ENCODE results near the gene MLEC. TPM values are rescaled to one million over a fixed set of nuclear protein-coding genes. Genes with fewer than 3 reads are reported as not detected.

The MLEC gene
- total RNA-seq, 4 donors from 2014 or later = 75.6 to 153 (median 130) TPM

- TF ChIP-seq POLR2AphosphoS5 (IDR thresholded peaks at IDR 0.05) (no peak), EP300 (IDR thresholded peaks at IDR 0.05; ENCODE audit: low read depth) (no peak)
- Histone ChIP-seq H3K4me3 (no peak overlapping the region), H3K9me3 (no peaks in the 10 kb centered on the region), H3K27ac (no peak overlapping the region), H3K36me3 (peaks cover 0 to 18% (median 0%) of the 10 kb centered on the region in 4 donors), H3K27me3 (no peaks in the 10 kb centered on the region), H3K4me1 (no peaks in the 10 kb centered on the region)
- no peak for DNase-seq
- in situ Hi-C loops (cut with MboI; ENCODE audit: low pct_ligation_motif_present in 1 of 4, low pct_unique_long_range_greater_than_20kb in 1 of 4, low sequenced_read_pairs in 3 of 4) = no loop called here
- intact Hi-C loops (cut with DNase I; ENCODE audit: low total_unique reads) = no loop called here
- WGBS, 2 donors (ENCODE audit: low coverage in 1 of 2) = 90% methylated on average over 31 of the region's 38 CpGs; no CpG with 5 or more reads in 1 of the 2 donors
These were observed 52.2 kb downstream of the MLEC start for GRCh38 chr12:120739031-120739762.

- DNase-seq = no peak
- Histone ChIP-seq H3K4me1 (no peaks in the 10 kb centered on the region), H3K36me3 (peaks cover 0 to 18% (median 0%) of the 10 kb centered on the region in 4 donors), H3K4me3 (no peak overlapping the region), H3K9me3 (no peaks in the 10 kb centered on the region), H3K27me3 (no peaks in the 10 kb centered on the region), H3K27ac (no peak overlapping the region)
- intact Hi-C loops (cut with DNase I; ENCODE audit: low total_unique reads) (no loop called here), in situ Hi-C loops (cut with MboI; ENCODE audit: low pct_ligation_motif_present in 1 of 4, low pct_unique_long_range_greater_than_20kb in 1 of 4, low sequenced_read_pairs in 3 of 4) (no loop called here)
- 91% methylated on average over 16 of the region's 16 CpGs; no CpG with 5 or more reads in 1 of the 2 donors for WGBS, 2 donors (ENCODE audit: low coverage in 1 of 2)
- TF ChIP-seq EP300 (IDR thresholded peaks at IDR 0.05; ENCODE audit: low read depth) (no peak), POLR2AphosphoS5 (IDR thresholded peaks at IDR 0.05) (no peak), POLR2A (IDR thresholded peaks at IDR 0.05) (no peak), CTCF (IDR thresholded peaks at IDR 0.05) (no peak)
These were observed 53.1 kb downstream of the MLEC start for GRCh38 chr12:120739821-120740613.

- TF ChIP-seq CTCF (IDR thresholded peaks at IDR 0.05) = no peak
- TF ChIP-seq POLR2A (IDR thresholded peaks at IDR 0.05) = no peak
- no peak for TF ChIP-seq POLR2AphosphoS5 (IDR thresholded peaks at IDR 0.05)
- TF ChIP-seq EP300 (IDR thresholded peaks at IDR 0.05; ENCODE audit: low read depth) = no peak
- Histone ChIP-seq H3K9me3 (no peaks in the 10 kb centered on the region), H3K36me3 (peaks cover 0 to 18% (median 0%) of the 10 kb centered on the region in 4 donors), H3K27me3 (no peaks in the 10 kb centered on the region), H3K4me3 (no peak overlapping the region), H3K27ac (no peak overlapping the region), H3K4me1 (no peaks in the 10 kb centered on the region)
- 94% methylated on average over 15 of the region's 15 CpGs; no CpG with 5 or more reads in 1 of the 2 donors for WGBS, 2 donors (ENCODE audit: low coverage in 1 of 2)
- in situ Hi-C loops (cut with MboI; ENCODE audit: low pct_ligation_motif_present in 1 of 4, low pct_unique_long_range_greater_than_20kb in 1 of 4, low sequenced_read_pairs in 3 of 4) = no loop called here
- no peak for DNase-seq
- intact Hi-C loops (cut with DNase I; ENCODE audit: low total_unique reads) = no loop called here
These were observed 53.9 kb downstream of the MLEC start for GRCh38 chr12:120740871-120741270.

GRCh38 chr12:120741476-120742421 is 54.8 kb downstream of the MLEC start:
- H3K27me3 ChIP-seq = no peaks in the 10 kb centered on the region
- intact Hi-C loops (cut with DNase I; ENCODE audit: low total_unique reads) (no loop called here), in situ Hi-C loops (cut with MboI; ENCODE audit: low pct_ligation_motif_present in 1 of 4, low pct_unique_long_range_greater_than_20kb in 1 of 4, low sequenced_read_pairs in 3 of 4) (no loop called here)
- H3K4me1 ChIP-seq = no peaks in the 10 kb centered on the region
- H3K9me3 ChIP-seq = no peaks in the 10 kb centered on the region
- H3K36me3 ChIP-seq = peaks cover 0 to 18% (median 0%) of the 10 kb centered on the region in 4 donors
- TF ChIP-seq POLR2A (IDR thresholded peaks at IDR 0.05) = no peak
- TF ChIP-seq EP300 (IDR thresholded peaks at IDR 0.05; ENCODE audit: low read depth) = no peak
- no peak for TF ChIP-seq CTCF (IDR thresholded peaks at IDR 0.05)
- WGBS, 2 donors (ENCODE audit: low coverage in 1 of 2) = 84% methylated on average over 15 of the region's 33 CpGs; no CpG with 5 or more reads in 1 of the 2 donors
- no peak for DNase-seq
- H3K4me3 ChIP-seq = no peak overlapping the region
- no peak overlapping the region for H3K27ac ChIP-seq

All from transverse colon (tissue), 4 donors.